GM21528 (cell line): ENCODE results near the gene SLC25A24.

Experiments used
- ATAC-seq: cut with Tn5 transposase; IDR thresholded peaks from one replicate; pipeline ENCODE4 v1.9.1; 2021; ENCODE audit warnings: mild to moderate bottlenecking, moderate library complexity; ENCODE audit not compliant: unreplicated experiment, low FRiP score

Gene SLC25A24

DNA sequence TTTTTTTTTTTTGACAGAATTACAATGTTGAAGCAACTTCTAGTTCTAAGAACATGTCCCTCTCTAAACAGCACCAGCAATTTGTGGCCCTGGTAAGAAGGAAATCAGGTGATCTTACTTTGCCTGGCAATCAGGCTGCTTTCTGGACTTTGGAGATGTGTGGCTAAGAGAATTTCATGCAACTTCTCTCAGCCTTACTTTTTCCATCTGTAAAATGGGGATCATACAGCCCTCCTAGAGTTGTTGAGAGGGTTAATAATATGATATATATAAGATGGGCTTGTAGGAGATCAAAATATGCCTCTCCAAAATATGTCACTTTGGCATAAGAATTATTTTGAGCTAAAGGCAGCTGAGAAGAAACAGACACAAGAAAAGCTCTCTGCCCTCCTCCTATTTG, 92.0 kb downstream of the SLC25A24 start:
- ATAC-seq = no peak

DNA sequence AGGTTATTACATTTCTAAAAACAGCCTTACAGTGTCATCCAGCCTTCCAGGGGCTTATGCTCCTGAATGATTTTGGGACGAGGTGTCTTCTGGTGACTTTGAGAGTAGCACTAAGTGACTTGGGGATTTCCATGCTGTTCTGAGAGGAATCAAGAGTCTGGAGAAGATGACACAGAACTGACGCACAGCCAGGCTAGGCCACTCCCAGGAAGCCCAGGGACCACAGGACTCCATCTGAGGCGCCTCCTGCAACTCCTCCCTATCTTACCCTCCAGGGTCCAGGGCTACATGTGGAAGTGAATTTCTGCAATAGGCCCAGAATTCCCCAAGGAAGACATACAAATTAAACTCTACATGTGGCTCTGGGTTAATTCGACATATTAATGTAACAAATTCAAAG, 92.5 kb downstream of the SLC25A24 start:
- no peak for ATAC-seq

DNA sequence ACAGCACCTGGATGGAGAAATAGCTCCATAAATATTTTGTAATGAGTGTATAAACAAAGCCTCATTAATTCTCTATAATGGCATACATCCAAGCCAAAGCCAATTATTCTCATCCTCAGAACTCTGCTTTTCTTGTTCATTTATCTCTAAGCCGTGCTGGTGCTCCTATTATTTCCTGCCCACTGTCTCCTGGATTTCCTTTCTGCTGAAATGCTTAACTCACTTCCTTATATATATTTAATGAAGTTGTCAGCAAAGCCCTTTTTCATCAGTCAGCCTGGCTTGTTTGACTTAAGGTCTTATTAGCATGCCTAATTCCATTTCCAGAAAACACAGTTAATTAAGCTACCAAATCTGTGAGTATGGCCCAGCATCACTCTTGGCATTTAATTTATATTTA, 93.4 kb downstream of the SLC25A24 start:
- ATAC-seq = no peak

DNA sequence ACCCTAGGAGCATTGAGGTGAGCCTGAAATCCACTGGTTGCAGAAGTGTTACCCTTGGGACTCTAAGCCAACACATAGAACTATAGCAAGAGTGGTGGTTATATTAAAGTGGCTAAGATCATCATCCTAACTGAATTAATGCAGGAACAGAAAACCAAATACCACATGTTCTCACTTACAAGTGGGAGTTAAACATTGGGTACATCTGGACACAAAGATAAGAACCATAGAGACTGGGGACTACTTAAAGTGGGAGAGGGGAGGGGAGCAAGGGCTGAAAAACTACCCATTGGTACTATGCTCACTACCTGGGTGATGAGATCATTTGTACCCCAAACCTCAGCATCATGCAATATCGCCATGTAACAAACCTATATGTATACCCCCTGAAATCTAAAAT, 100.0 kb downstream of the SLC25A24 start:
- no peak for ATAC-seq

DNA sequence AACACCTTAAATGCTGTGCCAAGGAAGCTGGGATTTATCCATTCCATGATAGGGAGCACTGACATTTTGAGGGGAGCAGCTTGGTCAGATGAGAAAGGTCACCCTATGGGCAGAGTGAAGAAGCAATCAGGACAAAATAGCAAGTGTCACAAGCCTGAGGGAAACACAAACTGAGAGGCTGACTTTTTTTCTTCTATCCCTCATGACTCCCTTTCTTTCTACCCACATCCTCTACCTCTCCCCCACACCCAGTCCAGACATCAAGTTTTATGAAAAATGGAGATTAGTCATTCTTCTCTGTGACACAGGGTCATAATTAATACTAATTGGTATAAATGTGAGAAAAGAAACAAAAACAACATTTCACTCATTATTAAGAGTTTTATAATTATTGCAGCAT, 103.1 kb downstream of the SLC25A24 start:
- no peak for ATAC-seq

DNA sequence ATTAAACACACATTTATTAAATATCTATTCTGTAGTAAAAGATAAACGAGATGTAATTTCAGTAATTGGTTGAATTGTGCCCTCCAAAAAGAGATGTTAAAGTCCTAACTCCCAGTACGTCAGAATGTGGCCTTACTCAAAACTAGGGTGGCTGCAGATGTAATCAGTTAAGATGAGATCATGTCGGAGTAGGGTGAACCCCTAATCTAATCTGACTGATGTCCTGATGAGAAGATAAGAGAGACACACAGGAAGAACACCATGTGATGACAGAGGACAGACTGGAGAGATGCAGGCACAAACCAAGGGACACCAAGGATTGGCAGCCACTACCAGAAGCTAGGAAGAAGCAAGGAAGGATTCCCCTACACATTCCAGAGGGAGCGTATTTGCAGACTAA, 104.1 kb downstream of the SLC25A24 start:
- no peak for ATAC-seq

DNA sequence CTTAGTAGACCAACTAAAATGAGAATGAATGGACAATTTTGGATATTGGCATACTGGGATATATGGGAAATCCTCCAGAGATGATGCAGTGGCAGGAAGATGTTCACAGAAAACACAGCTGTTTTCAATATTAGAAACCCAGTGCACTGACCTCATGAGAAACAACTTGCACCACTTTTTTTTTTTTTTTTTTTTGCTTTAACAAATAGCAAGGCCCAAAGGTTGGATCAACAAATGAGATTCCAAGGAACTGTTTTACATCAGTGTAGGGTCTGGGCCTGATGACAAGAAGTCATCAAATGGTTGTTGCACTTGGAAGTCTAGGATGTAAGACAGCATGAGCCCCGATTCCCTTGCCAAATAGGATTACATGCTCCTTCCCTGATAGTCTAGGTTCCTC, 110.7 kb downstream of the SLC25A24 start:
- ATAC-seq = no peak

DNA sequence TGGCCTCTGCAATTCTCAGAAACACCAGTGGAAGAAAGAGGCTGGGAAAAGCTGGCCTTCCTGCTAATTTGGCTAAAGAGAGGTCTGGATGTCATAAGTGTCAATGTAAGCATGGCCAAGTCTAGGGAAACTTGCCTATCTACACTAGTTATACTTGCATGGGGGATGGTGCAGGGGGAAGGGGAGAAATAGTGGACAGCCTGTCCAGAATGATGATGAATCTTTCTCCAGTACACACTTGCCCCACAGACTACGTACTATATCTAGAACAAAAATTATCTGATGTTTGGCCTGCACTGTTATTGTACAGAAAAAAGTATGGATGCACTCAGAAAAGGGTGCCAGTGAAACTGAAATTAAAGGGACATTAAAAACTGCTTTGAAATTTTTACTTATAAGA, 114.5 kb downstream of the SLC25A24 start:
- no peak for ATAC-seq

DNA sequence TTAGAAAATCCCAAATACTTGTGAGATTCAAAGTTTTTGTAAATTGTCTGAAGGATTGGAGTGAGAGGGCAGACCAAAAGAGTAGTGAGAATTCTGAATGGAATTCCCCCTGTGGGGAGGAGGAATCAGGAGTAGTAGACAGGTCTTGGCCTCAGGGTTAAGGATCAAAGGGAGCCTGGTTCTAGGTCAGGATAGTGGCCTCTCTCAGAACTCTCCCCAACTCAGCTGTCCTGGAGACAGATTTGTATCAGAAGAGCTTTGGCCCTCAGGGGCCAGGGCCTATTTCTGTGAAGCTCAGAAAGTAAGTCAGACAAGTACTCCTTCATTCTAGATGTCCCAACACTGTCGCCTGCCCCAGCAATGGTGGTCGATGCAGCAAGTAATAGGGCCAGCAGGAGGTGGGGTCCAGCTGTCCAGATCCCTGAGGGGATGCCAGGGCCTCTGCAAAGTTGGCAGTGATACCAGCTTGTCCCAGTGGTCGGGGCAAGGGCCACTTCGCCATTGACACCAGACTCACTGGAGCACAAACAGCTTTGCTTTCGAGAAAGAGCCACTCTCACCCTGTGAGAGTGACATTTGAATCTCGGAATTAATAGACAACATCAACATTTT, 115.2 kb downstream of the SLC25A24 start:
- ATAC-seq = no peak
